Hematopoietic multipotent progenitor cell treated with erythropoietin and hydrocortisone succinate and interleukin-3 and kit ligand, for 17 days (in vitro differentiated cells): Measurements from ENCODE around the gene MSANTD2.

Experiments
- DNase-seq: peaks from one replicate; pipeline ENCODE4 v3.0.0-alpha.2; 2015; ENCODE audit warnings: low spot score

MSANTD2 gene

DNA sequence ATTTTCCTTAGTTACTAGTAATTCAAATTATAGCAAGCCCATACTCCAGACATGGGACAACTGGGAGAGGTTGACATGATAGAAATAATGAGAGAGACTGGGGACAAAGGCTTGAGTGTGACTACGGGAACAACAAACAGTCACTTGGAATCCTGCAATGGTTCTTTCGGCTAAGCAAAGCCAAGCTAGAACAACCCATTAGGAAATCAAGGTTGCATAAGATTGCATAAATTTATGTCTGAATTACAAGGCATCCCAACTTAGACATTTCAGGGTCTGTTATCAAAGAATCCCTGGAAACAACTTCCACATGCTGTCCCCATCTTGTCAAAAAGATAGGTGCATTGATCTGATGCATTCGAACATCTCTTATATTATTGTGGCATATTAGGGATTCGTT is 70.6 kb downstream of the MSANTD2 start:
- no peak for DNase-seq

DNA sequence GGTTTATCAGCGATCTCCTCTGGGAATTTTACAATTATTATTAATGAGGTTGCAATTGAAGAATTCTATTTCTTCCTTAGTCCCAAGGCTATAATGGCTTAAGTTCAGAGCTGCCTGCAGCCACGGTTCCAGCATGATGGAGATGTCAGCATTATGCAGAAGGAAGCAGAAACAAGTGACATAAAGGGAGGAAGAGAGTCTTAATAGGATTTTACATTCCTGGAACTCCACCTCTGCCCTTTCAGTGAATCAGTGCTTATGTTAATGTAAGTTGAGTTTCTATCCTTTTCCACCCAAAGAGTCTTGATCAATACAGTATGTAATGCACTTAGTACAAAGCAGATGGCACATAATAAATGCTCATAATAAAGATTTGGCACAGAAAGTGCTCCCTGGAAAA is 72.1 kb downstream of the MSANTD2 start:
- DNase-seq, result no peak

- no peak for DNase-seq
These were observed 72.7 kb downstream of the MSANTD2 start for GRCh38 chr11:124727474-124727873.

DNA sequence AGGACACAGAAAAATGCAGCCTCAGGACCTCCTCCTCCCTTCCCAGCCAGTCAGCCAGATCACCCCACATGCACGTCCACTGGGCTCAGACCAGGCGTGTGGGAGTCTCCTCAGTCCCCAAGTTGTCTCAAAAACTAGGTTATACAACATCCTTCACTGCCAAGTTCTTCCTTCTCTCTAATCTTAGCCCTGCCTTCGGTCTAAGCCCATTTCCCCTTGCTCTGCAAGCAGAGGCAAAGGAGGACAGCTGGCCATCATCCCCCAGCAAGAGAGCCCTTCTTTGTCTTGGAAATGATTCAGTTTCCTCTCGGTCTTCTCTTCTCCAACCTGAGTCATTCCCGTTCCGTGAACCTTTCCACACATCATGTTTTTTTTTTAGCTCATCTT is 74.5 kb downstream of the MSANTD2 start:
- DNase-seq, result no peak

DNA sequence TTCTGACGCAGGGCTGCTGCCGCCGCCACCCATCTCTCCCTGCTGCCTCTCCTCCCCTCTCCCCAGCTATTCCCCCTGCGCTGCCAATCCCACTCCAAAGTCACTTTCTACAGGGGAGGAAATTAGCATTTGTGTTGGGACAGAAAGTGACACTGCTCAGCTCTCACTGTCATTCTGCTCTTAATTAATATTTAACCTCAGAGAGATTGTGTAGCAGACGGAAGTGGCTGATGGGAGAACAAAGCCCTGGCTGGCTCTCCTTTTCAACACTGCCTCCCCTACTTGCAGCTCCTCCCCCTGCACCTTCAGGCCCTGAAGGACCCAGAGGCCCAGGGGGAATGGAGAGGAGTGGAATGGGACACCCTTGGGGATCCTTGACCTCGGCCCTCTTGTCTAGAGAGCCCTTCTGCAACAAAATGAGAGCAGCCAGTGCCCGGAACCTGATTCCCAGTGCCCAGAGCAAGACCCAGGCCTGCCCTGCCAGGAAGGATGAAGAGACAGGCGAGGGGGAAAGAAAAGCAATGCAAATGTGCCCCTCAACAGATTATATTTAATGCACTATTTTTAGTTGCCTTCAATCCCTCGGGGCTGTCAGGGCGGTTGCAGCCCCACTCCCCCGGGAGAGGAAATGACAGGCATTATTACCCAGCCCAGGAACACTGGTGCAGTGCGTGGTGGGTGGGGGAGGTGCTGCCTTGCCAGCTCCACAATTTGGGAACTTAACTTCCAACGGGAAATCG is 75.1 kb downstream of the MSANTD2 start:
- no peak for DNase-seq

DNA sequence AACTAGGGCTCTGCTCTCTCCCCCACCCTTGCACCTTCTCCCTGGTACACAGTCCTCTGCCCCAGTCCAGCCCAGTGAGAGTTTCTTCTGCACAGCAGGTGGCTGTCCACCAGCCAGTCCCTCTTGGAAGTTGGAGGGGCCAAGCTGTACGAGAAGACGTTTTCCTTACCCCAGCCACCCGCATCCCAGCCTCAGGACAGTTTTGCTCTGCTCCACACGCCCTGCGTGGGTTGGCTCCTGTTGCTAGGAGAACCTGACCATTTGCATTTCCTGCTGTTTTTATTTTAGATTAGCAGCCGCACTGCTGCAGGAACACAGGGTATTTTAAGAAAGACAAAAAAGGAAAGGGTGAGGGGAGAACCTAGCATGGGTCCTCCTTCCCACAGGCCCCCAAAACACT is 78.0 kb downstream of the MSANTD2 start:
- DNase-seq, result no peak

DNA sequence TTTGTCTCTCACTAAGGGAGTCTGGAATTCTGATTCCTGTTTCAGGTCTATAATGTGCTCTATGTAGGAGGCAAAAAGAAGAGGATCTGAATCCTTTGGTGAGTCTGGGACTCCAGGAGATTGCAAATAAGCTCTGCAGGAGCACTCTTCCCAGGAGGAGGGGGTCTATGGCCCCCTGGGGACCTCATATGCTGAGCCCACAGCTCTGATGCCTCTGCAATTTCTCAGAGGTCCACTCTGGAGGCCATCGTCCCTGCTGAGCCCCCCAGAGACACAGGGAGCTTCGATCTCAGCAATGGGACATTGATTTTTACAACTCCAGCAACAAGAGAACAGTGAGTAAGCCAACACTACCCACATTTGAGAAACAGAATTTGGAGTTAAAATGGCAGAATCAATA is 80.7 kb downstream of the MSANTD2 start:
- no peak for DNase-seq

DNA sequence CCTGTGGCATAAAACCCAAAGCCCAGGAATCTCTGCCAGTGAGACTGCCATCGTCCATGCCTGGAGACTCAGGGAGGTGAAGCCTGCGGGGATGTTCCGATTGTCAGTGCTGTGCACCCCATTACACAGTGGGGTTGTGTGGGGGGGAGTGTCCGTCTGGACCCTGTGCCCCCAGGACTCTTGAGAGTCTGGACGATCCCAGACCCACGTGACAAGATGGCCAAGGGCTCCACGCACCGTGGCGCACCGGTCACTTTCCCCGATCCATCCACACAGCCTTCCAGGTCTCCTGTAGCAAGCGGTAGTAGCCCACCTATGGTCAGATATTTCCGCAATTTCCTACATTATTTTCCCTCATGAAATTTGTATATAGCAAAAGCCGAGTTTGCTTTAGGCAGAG is 81.4 kb downstream of the MSANTD2 start:
- DNase-seq, result no peak

- no peak for DNase-seq
These were observed 82.2 kb downstream of the MSANTD2 start for GRCh38 chr11:124717786-124718651.

- no peak for DNase-seq
These were observed 82.8 kb downstream of the MSANTD2 start for GRCh38 chr11:124717421-124717785.

DNA sequence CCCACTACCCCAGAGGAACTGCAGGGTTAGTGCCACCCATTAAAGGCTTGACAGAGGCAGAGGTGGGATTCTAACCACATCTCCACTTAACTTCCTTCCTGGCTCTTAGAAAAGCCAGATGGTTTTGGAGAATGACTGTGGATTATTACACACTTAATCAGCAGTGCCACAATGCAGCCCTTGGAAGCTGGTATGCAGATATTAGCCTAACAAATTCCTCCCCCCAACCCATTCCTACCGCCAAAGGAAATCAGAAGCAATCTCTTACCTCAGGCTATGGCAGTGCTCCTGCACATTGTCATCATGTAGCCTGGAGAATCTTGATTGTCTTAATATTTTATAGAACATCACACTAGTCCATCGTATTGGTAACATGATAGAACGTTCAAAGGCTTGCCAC is 83.6 kb downstream of the MSANTD2 start:
- no peak for DNase-seq
